ENCODE results near the gene SOX11.

Gene SOX11

DNA sequence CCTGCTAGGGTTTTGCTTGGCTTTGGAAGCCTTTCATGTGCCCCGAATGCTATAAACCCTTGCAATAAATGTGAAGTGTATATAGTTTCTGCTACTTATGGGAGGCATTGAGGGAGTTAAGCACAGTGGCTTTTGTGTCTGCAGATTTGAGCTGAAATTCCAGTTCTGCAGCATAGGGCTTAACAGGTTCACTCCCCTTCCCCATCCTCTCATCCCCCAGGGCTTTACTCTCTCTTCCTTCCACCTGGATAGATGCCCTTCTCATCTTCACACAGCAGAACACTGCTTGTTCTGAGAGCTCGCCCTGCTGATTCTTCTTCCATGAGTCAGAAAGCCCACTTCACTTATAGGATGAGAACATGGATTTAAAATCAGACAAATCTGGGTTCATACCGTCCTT lies 37.2 kb downstream of the SOX11 start (continued):
- TF ChIP-seq, protein P1, sequence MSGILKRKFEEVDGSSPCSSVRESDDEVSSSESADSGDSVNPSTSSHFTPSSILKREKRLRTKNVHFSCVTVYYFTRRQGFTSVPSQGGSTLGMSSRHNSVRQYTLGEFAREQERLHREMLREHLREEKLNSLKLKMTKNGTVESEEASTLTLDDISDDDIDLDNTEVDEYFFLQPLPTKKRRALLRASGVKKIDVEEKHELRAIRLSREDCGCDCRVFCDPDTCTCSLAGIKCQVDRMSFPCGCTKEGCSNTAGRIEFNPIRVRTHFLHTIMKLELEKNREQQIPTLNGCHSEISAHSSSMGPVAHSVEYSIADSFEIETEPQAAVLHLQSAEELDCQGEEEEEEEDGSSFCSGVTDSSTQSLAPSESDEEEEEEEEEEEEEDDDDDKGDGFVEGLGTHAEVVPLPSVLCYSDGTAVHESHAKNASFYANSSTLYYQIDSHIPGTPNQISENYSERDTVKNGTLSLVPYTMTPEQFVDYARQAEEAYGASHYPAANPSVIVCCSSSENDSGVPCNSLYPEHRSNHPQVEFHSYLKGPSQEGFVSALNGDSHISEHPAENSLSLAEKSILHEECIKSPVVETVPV (CRISPR knock-in tag; IDR thresholded peaks at IDR 0.05): no peak

DNA sequence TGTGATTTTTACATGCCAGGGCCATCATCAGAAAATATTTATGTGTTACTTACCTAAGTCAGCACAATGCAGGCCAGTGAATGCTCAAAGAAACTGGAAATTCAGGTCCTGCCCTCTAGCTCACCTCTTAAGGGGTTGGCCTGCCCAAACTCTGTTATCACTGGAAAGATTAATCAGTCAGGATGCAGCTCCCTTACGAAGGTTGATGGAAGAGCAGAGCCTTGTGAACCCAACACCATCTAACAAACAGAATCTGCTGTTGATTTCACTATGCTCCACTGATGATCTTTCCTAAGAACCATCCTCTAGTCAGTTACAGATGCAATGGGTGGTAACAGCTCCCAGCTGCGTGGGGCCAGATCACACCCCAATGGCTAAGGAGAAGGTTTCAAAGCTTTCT lies 38.2 kb downstream of the SOX11 start:
- no peak for ATAC-seq
- TF ChIP-seq, protein P2, sequence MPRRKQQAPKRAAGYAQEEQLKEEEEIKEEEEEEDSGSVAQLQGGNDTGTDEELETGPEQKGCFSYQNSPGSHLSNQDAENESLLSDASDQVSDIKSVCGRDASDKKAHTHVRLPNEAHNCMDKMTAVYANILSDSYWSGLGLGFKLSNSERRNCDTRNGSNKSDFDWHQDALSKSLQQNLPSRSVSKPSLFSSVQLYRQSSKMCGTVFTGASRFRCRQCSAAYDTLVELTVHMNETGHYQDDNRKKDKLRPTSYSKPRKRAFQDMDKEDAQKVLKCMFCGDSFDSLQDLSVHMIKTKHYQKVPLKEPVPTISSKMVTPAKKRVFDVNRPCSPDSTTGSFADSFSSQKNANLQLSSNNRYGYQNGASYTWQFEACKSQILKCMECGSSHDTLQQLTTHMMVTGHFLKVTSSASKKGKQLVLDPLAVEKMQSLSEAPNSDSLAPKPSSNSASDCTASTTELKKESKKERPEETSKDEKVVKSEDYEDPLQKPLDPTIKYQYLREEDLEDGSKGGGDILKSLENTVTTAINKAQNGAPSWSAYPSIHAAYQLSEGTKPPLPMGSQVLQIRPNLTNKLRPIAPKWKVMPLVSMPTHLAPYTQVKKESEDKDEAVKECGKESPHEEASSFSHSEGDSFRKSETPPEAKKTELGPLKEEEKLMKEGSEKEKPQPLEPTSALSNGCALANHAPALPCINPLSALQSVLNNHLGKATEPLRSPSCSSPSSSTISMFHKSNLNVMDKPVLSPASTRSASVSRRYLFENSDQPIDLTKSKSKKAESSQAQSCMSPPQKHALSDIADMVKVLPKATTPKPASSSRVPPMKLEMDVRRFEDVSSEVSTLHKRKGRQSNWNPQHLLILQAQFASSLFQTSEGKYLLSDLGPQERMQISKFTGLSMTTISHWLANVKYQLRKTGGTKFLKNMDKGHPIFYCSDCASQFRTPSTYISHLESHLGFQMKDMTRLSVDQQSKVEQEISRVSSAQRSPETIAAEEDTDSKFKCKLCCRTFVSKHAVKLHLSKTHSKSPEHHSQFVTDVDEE (CRISPR knock-in tag; IDR thresholded peaks at IDR 0.05): no peak
- TF ChIP-seq ISL1 (CRISPR knock-in tag; IDR thresholded peaks at IDR 0.05) (no peak), OSR1 (CRISPR knock-in tag; IDR thresholded peaks at IDR 0.05) (no peak), ZFP3 (CRISPR knock-in tag; IDR thresholded peaks at IDR 0.05) (no peak), ZFP30 (CRISPR knock-in tag; IDR thresholded peaks at IDR 0.05) (no peak), PPARA (CRISPR knock-in tag; IDR thresholded peaks at IDR 0.05; ENCODE audit: borderline replicate concordance) (no peak), TOX (CRISPR knock-in tag; IDR thresholded peaks at IDR 0.05; ENCODE audit: borderline replicate concordance) (no peak), BACH2 (CRISPR knock-in tag; IDR thresholded peaks at IDR 0.05; ENCODE audit: borderline replicate concordance) (no peak), ZC3H10 (CRISPR knock-in tag; IDR thresholded peaks at IDR 0.05) (no peak), SNAI2 (CRISPR knock-in tag; IDR thresholded peaks at IDR 0.05) (no peak), TCF4 (CRISPR knock-in tag; IDR thresholded peaks at IDR 0.05; ENCODE audit: borderline replicate concordance) (no peak), ZNF565 (CRISPR knock-in tag; conservative IDR thresholded peaks at IDR 0.05; ENCODE audit: low read depth) (no peak), ZNF70 (CRISPR knock-in tag; IDR thresholded peaks at IDR 0.05) (no peak), ARNTL (CRISPR knock-in tag; IDR thresholded peaks at IDR 0.05; ENCODE audit: borderline replicate concordance, low read depth) (no peak), GLIS3 (CRISPR knock-in tag; IDR thresholded peaks at IDR 0.05) (no peak), RARB (CRISPR knock-in tag; IDR thresholded peaks at IDR 0.05) (no peak)
- TF ChIP-seq, protein P1 (CRISPR knock-in tag; IDR thresholded peaks at IDR 0.05): no peak
- TF ChIP-seq, protein P3, sequence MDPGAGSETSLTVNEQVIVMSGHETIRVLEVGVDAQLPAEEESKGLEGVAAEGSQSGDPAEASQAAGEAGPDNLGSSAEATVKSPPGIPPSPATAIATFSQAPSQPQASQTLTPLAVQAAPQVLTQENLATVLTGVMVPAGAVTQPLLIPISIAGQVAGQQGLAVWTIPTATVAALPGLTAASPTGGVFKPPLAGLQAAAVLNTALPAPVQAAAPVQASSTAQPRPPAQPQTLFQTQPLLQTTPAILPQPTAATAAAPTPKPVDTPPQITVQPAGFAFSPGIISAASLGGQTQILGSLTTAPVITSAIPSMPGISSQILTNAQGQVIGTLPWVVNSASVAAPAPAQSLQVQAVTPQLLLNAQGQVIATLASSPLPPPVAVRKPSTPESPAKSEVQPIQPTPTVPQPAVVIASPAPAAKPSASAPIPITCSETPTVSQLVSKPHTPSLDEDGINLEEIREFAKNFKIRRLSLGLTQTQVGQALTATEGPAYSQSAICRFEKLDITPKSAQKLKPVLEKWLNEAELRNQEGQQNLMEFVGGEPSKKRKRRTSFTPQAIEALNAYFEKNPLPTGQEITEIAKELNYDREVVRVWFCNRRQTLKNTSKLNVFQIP (CRISPR knock-in tag; IDR thresholded peaks at IDR 0.05; ENCODE audit: borderline replicate concordance, low read depth): no peak
- TF ChIP-seq, protein P4, sequence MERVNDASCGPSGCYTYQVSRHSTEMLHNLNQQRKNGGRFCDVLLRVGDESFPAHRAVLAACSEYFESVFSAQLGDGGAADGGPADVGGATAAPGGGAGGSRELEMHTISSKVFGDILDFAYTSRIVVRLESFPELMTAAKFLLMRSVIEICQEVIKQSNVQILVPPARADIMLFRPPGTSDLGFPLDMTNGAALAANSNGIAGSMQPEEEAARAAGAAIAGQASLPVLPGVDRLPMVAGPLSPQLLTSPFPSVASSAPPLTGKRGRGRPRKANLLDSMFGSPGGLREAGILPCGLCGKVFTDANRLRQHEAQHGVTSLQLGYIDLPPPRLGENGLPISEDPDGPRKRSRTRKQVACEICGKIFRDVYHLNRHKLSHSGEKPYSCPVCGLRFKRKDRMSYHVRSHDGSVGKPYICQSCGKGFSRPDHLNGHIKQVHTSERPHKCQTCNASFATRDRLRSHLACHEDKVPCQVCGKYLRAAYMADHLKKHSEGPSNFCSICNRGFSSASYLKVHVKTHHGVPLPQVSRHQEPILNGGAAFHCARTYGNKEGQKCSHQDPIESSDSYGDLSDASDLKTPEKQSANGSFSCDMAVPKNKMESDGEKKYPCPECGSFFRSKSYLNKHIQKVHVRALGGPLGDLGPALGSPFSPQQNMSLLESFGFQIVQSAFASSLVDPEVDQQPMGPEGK (CRISPR knock-in tag; IDR thresholded peaks at IDR 0.05; ENCODE audit: borderline replicate concordance): no peak
- TF ChIP-seq, protein P5, sequence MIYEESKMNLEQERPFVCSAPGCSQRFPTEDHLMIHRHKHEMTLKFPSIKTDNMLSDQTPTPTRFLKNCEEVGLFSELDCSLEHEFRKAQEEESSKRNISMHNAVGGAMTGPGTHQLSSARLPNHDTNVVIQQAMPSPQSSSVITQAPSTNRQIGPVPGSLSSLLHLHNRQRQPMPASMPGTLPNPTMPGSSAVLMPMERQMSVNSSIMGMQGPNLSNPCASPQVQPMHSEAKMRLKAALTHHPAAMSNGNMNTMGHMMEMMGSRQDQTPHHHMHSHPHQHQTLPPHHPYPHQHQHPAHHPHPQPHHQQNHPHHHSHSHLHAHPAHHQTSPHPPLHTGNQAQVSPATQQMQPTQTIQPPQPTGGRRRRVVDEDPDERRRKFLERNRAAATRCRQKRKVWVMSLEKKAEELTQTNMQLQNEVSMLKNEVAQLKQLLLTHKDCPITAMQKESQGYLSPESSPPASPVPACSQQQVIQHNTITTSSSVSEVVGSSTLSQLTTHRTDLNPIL (CRISPR knock-in tag; IDR thresholded peaks at IDR 0.05; ENCODE audit: low read depth): no peak
